ENCODE measurements around the gene ELP5. TPM values are rescaled to one million over a fixed set of nuclear protein-coding genes. Genes with fewer than 3 reads are reported as not detected.

The ELP5 gene
- total and polyA plus RNA-seq, 11 donors = 28.0 to 87.2 (median 50.4) TPM

DNA sequence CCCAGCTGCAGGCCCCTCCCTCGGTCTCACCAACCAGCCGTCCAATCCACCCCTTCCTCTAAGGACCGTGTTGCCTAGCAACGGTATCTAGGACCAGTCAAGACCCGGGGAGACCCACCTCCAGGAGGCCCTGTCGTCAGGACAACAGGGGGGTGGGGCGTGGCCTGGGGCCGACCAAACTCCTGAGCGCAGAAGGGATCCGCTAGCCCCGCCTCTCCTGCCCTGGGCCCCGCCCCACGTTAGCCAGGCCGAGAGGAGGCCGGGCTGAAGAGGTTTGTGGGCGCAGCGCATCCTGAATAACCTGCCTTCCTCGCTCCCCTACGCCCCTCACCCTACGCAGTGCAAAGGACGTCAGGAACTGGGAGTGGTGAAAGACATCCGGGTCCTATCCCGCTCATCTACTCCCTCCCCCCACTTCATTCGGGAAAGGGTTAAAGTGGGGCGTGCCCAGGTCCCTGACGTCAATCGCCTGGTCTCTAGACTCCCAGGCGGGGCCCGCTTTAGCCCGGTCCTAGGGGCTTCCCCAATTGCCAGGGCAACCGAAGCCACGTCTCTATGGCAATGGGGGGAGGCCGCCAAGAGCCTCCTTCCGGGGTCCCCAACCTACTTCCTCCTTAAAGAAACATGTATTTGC lies 47.1 kb upstream of the ELP5 start:
- Histone ChIP-seq H3K36me3 (peaks cover 0 to 32% (median 25%) of the 10 kb centered on the region in 9 donors), H3K27ac (peak overlapping the region in 11 of 12 donors; percentile 45 to 81 (median 62)), H3K4me3 (peak overlapping the region; percentile 19 to 79 (median 54)), H3K27me3 (no peaks in the 10 kb centered on the region), H3K9me3 (no peaks in the 10 kb centered on the region), H3K4me1 (peaks cover 0 to 21% (median 5%) of the 10 kb centered on the region in 12 donors)
- WGBS, 4 donors = 0 to 1% (median 0%) methylated on average over 32 to 34 of the region's 34 CpGs
- peak; percentile 88 to 92 (median 89) for DNase-seq
- intact Hi-C loops (cut with DNase I) = no loop called here
- TF ChIP-seq POLR2A (IDR thresholded peaks at IDR 0.05) = no peak
- TF ChIP-seq, protein P1, sequence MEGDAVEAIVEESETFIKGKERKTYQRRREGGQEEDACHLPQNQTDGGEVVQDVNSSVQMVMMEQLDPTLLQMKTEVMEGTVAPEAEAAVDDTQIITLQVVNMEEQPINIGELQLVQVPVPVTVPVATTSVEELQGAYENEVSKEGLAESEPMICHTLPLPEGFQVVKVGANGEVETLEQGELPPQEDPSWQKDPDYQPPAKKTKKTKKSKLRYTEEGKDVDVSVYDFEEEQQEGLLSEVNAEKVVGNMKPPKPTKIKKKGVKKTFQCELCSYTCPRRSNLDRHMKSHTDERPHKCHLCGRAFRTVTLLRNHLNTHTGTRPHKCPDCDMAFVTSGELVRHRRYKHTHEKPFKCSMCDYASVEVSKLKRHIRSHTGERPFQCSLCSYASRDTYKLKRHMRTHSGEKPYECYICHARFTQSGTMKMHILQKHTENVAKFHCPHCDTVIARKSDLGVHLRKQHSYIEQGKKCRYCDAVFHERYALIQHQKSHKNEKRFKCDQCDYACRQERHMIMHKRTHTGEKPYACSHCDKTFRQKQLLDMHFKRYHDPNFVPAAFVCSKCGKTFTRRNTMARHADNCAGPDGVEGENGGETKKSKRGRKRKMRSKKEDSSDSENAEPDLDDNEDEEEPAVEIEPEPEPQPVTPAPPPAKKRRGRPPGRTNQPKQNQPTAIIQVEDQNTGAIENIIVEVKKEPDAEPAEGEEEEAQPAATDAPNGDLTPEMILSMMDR (IDR thresholded peaks at IDR 0.05) = no peak
- ATAC-seq = peak; percentile 86 to 93 (median 90)

DNA sequence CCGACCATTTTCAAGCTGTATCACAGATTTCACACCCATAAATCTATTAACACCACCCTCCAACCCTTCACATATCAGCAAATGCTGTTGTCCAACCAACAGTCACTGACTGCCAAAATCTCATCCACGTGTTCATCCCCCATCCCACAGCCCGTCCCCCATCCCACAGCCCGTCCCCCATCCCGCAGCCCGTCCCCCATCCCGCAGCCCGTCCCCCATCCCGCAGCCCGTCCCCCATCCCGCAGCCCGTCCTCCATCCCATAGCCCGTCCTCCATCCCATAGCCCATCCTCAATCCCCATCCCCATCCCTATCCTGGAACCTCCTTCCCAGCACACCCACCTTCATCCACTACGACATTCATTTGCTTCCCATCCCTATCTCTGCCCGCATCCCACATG lies 46.5 kb upstream of the ELP5 start:
- no peak for DNase-seq
- H3K36me3 ChIP-seq = peaks cover 0 to 32% (median 22%) of the 10 kb centered on the region in 9 donors
- H3K27ac ChIP-seq = peak overlapping the region in 11 of 12 donors; percentile 45 to 81 (median 62)
- WGBS, 4 donors = 44 to 53% (median 51%) methylated on average over 15 of the region's 15 CpGs
- intact Hi-C loops (cut with DNase I) = no loop called here
- peaks cover 0 to 21% (median 5%) of the 10 kb centered on the region in 12 donors for H3K4me1 ChIP-seq
- ATAC-seq = no peak
- no peaks in the 10 kb centered on the region for H3K27me3 ChIP-seq
- TF ChIP-seq POLR2A (IDR thresholded peaks at IDR 0.05) = no peak
- TF ChIP-seq, protein P1 (IDR thresholded peaks at IDR 0.05) = no peak
- peak overlapping the region; percentile 19 to 79 (median 54) for H3K4me3 ChIP-seq
- no peaks in the 10 kb centered on the region for H3K9me3 ChIP-seq

DNA sequence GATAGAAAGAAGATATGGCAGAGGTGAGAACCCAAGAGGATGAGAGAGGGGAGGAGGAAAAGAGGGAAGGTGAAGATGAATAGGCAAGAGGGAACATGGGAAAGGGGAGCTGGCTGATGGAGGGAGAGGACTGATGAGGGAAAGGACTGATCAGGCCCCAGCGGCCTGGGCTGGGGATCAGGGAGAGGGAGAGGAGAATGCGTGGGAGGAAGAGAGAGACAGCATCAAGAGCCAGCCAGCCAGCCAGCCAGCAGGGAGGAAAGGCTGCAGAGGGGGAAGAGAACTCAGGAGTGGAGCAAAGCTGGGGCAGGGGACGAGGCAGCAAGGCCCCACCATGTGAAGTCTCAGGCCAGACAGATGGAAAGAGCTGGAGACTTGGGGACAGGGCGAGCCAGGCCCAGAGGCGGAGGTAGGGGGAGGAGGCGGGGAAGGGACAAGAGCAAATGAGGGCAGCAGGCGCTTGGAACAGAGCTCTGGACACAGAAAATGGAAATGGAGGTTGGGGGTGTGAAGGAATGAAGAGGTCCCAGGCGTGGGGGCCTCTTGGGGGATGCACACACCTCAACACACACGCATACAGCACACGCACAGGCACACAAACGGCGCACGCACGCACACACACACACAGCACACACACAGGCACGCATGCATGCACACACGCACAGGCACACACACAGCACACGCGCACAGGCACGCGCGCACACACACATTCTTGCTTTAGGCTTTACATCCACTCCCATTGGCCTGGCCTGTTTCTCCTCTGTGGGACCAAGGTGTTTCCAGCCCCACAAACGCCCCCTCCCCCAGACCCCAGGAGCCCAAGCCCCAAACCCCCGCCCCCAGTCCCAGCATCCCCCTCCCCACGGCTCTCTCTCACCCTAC lies 44.7 kb upstream of the ELP5 start:
- TF ChIP-seq POLR2A (IDR thresholded peaks at IDR 0.05) = no peak
- TF ChIP-seq, protein P1 (IDR thresholded peaks at IDR 0.05) = no peak
- Histone ChIP-seq H3K36me3 (peaks cover 0 to 17% (median 11%) of the 10 kb centered on the region in 9 donors), H3K4me3 (no peak overlapping the region), H3K27ac (peak overlapping the region in 5 of 12 donors; percentile 15 to 65 (median 50)), H3K27me3 (no peaks in the 10 kb centered on the region), H3K9me3 (no peaks in the 10 kb centered on the region), H3K4me1 (peaks cover 0 to 26% (median 5%) of the 10 kb centered on the region in 12 donors)
- DNase-seq (peak in 1 of 5 donors; percentile 53), ATAC-seq (no peak)
- 76 to 84% (median 83%) methylated on average over 19 to 24 of the region's 24 CpGs for WGBS, 4 donors
- intact Hi-C loops (cut with DNase I) = no loop called here

DNA sequence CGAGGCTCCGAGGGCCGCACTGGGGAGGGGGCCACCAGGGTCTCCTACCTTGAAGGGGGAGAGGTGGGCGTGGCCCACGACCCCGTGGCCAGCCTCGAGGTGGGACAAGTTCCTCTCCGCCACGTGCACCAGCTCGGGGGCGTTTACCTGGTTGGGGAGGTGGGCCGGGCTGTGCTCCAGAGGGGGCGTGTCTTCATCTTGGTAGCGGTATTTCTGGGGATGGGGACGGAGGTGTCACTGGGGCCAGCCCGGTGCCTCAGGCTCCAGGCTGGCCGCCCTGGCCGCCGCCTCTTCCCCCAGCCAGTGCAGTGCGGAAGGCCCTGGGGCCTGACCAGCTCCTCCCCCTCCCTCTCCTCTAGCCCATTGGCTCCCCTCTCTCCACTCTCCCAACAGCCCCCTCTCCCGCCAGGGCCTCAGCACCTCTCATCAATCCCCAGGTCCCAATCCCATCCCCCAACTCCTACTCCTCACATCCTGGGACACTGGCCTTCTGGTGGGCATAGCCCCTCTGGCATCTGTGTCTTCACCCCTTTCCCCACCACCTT lies 43.9 kb upstream of the ELP5 start:
- ATAC-seq (no peak), DNase-seq (no peak)
- no peaks in the 10 kb centered on the region for H3K9me3 ChIP-seq
- peaks cover 0 to 10% (median 4%) of the 10 kb centered on the region in 9 donors for H3K36me3 ChIP-seq
- peak overlapping the region in 1 of 12 donors; percentile 2 for H3K4me3 ChIP-seq
- 61 to 70% (median 65%) methylated on average over 19 to 21 of the region's 21 CpGs for WGBS, 4 donors
- peak overlapping the region in 1 of 12 donors; percentile 50 for H3K27ac ChIP-seq
- TF ChIP-seq, protein P1 (IDR thresholded peaks at IDR 0.05) = no peak
- no peak for TF ChIP-seq POLR2A (IDR thresholded peaks at IDR 0.05)
- intact Hi-C loops (cut with DNase I) = no loop called here
- no peaks in the 10 kb centered on the region for H3K27me3 ChIP-seq
- H3K4me1 ChIP-seq = peaks cover 0 to 26% (median 5%) of the 10 kb centered on the region in 12 donors
